ENCODE data around the gene VSTM2L.

VSTM2L gene

GRCh38 chr20:37989601-37990295 is 86.8 kb downstream of the VSTM2L start:
- WGBS (ENCODE audit: extremely low coverage, insufficient coverage, insufficient read length), result no CpG with 5 or more reads among the region's 7 CpGs
- peak in 1 of 2 donors; percentile 20 for DNase-seq
- no peak overlapping the region for H4K91ac ChIP-seq (ENCODE audit: low read depth, low read length)

GRCh38 chr20:37990571-37991151 is 87.7 kb downstream of the VSTM2L start:
- Histone ChIP-seq H4K12ac (ENCODE audit: low read depth, low read length) (no peak overlapping the region), H3K4ac (ENCODE audit: low read depth, low read length) (no peak overlapping the region), H4K91ac (ENCODE audit: low read depth, low read length) (no peak overlapping the region), H3K4me1 (ENCODE audit: control insufficient read depth in 1 of 2, insufficient read depth in 2 of 2, low read length in 2 of 2) (peaks cover 0 to 2% of the 10 kb centered on the region in 2 experiments), H3K4me3 (ENCODE audit: low read depth, low read length) (no peak overlapping the region), H3K27ac (ENCODE audit: low read depth, low read length) (no peak overlapping the region), H3K36me3 (ENCODE audit: control insufficient read depth in 1 of 2, insufficient read depth in 2 of 2, low read length in 2 of 2) (peaks cover 14 to 33% of the 10 kb centered on the region in 2 experiments), H3K79me1 (ENCODE audit: low read length) (no peaks in the 10 kb centered on the region), H3K14ac (ENCODE audit: low read length) (no peak overlapping the region), H3K4me2 (ENCODE audit: low read length) (no peak overlapping the region), H4K8ac (ENCODE audit: low read depth, low read length) (no peak overlapping the region), H3K79me2 (ENCODE audit: control insufficient read depth, insufficient read depth, low read length, poor library complexity) (no peaks in the 10 kb centered on the region), H2BK5ac (ENCODE audit: low read depth, low read length, poor library complexity) (no peak overlapping the region), H3K23ac (ENCODE audit: low read length) (no peak overlapping the region), H3K27me3 (ENCODE audit: insufficient read depth, low read length) (no peaks in the 10 kb centered on the region), H3K18ac (ENCODE audit: low read length) (no peak overlapping the region), H3K9ac (ENCODE audit: low read length) (no peak overlapping the region), H2BK12ac (ENCODE audit: low read length) (no peak overlapping the region), H2AFZ (ENCODE audit: insufficient read depth, low read length, poor library complexity) (no peak overlapping the region), H2BK120ac (ENCODE audit: insufficient read depth, low read length, poor library complexity) (no peak overlapping the region), H2AK5ac (ENCODE audit: low read length) (no peak overlapping the region), H3K9me3 (ENCODE audit: insufficient read depth, low read depth, low read length) (no peaks in the 10 kb centered on the region)
- no CpG with 5 or more reads among the region's 10 CpGs for WGBS (ENCODE audit: extremely low coverage, insufficient coverage, insufficient read length)
- peak in 1 of 2 donors; percentile 15 for DNase-seq

More at GRCh38 chr20:37989601-37990295, 86.8 kb downstream of the VSTM2L start:
- Histone ChIP-seq H4K12ac (ENCODE audit: low read depth, low read length) (no peak overlapping the region), H3K14ac (ENCODE audit: low read length) (no peak overlapping the region), H3K9ac (ENCODE audit: low read length) (no peak overlapping the region), H3K4ac (ENCODE audit: low read depth, low read length) (no peak overlapping the region), H3K4me1 (ENCODE audit: control insufficient read depth in 1 of 2, insufficient read depth in 2 of 2, low read length in 2 of 2) (peaks cover 0 to 2% of the 10 kb centered on the region in 2 experiments), H3K79me1 (ENCODE audit: low read length) (no peaks in the 10 kb centered on the region), H3K4me2 (ENCODE audit: low read length) (no peak overlapping the region), H2BK12ac (ENCODE audit: low read length) (no peak overlapping the region), H4K8ac (ENCODE audit: low read depth, low read length) (no peak overlapping the region), H3K9me3 (ENCODE audit: insufficient read depth, low read depth, low read length) (no peaks in the 10 kb centered on the region), H3K36me3 (ENCODE audit: control insufficient read depth in 1 of 2, insufficient read depth in 2 of 2, low read length in 2 of 2) (peaks cover 12 to 26% of the 10 kb centered on the region in 2 experiments), H3K79me2 (ENCODE audit: control insufficient read depth, insufficient read depth, low read length, poor library complexity) (no peaks in the 10 kb centered on the region), H3K27ac (ENCODE audit: low read depth, low read length) (no peak overlapping the region), H2AK5ac (ENCODE audit: low read length) (no peak overlapping the region), H3K18ac (ENCODE audit: low read length) (no peak overlapping the region), H3K4me3 (ENCODE audit: low read depth, low read length) (no peak overlapping the region), H2BK120ac (ENCODE audit: insufficient read depth, low read length, poor library complexity) (no peak overlapping the region), H2AFZ (ENCODE audit: insufficient read depth, low read length, poor library complexity) (no peak overlapping the region), H2BK5ac (ENCODE audit: low read depth, low read length, poor library complexity) (no peak overlapping the region), H3K23ac (ENCODE audit: low read length) (no peak overlapping the region), H3K27me3 (ENCODE audit: insufficient read depth, low read length) (no peaks in the 10 kb centered on the region)

GRCh38 chr20:37991157-37991866 is 88.4 kb downstream of the VSTM2L start:
- no peak overlapping the region for H3K4me2 ChIP-seq (ENCODE audit: low read length)
- no peak overlapping the region for H3K14ac ChIP-seq (ENCODE audit: low read length)
- H4K12ac ChIP-seq (ENCODE audit: low read depth, low read length), result no peak overlapping the region
- no peak overlapping the region for H3K27ac ChIP-seq (ENCODE audit: low read depth, low read length)
- H3K79me1 ChIP-seq (ENCODE audit: low read length), result no peaks in the 10 kb centered on the region
- H2AK5ac ChIP-seq (ENCODE audit: low read length), result no peak overlapping the region
- H2BK12ac ChIP-seq (ENCODE audit: low read length), result no peak overlapping the region
- no peak overlapping the region for H2BK5ac ChIP-seq (ENCODE audit: low read depth, low read length, poor library complexity)
- WGBS (ENCODE audit: extremely low coverage, insufficient coverage, insufficient read length), result no CpG with 5 or more reads among the region's 4 CpGs
- peaks cover 20 to 39% of the 10 kb centered on the region in 2 experiments for H3K36me3 ChIP-seq (ENCODE audit: control insufficient read depth in 1 of 2, insufficient read depth in 2 of 2, low read length in 2 of 2)
- no peak overlapping the region for H3K4ac ChIP-seq (ENCODE audit: low read depth, low read length)
- no peak overlapping the region for H4K91ac ChIP-seq (ENCODE audit: low read depth, low read length)
- H3K79me2 ChIP-seq (ENCODE audit: control insufficient read depth, insufficient read depth, low read length, poor library complexity), result no peaks in the 10 kb centered on the region
- H3K4me3 ChIP-seq (ENCODE audit: low read depth, low read length), result no peak overlapping the region
- DNase-seq, result no peak
- no peak overlapping the region for H3K23ac ChIP-seq (ENCODE audit: low read length)
- H3K4me1 ChIP-seq (ENCODE audit: control insufficient read depth in 1 of 2, insufficient read depth in 2 of 2, low read length in 2 of 2), result peaks cover 0 to 2% of the 10 kb centered on the region in 2 experiments
- no peak overlapping the region for H2AFZ ChIP-seq (ENCODE audit: insufficient read depth, low read length, poor library complexity)
- no peak overlapping the region for H3K18ac ChIP-seq (ENCODE audit: low read length)
- no peak overlapping the region for H3K9ac ChIP-seq (ENCODE audit: low read length)
- H4K8ac ChIP-seq (ENCODE audit: low read depth, low read length), result no peak overlapping the region
- no peak overlapping the region for H2BK120ac ChIP-seq (ENCODE audit: insufficient read depth, low read length, poor library complexity)
- no peaks in the 10 kb centered on the region for H3K9me3 ChIP-seq (ENCODE audit: insufficient read depth, low read depth, low read length)
- H3K27me3 ChIP-seq (ENCODE audit: insufficient read depth, low read length), result no peaks in the 10 kb centered on the region

- Histone ChIP-seq H3K14ac (ENCODE audit: low read length) (no peak overlapping the region), H3K23ac (ENCODE audit: low read length) (no peak overlapping the region), H3K9me3 (ENCODE audit: insufficient read depth, low read depth, low read length) (no peaks in the 10 kb centered on the region), H4K91ac (ENCODE audit: low read depth, low read length) (no peak overlapping the region), H4K12ac (ENCODE audit: low read depth, low read length) (no peak overlapping the region), H2AFZ (ENCODE audit: insufficient read depth, low read length, poor library complexity) (no peak overlapping the region), H2BK5ac (ENCODE audit: low read depth, low read length, poor library complexity) (no peak overlapping the region), H3K4me1 (ENCODE audit: control insufficient read depth in 1 of 2, insufficient read depth in 2 of 2, low read length in 2 of 2) (peaks cover 0 to under 1% of the 10 kb centered on the region in 2 experiments), H3K36me3 (ENCODE audit: control insufficient read depth in 1 of 2, insufficient read depth in 2 of 2, low read length in 2 of 2) (peaks cover 23 to 42% of the 10 kb centered on the region in 2 experiments), H3K4me3 (ENCODE audit: low read depth, low read length) (no peak overlapping the region), H3K27ac (ENCODE audit: low read depth, low read length) (no peak overlapping the region), H3K27me3 (ENCODE audit: insufficient read depth, low read length) (no peaks in the 10 kb centered on the region), H2BK12ac (ENCODE audit: low read length) (no peak overlapping the region), H3K9ac (ENCODE audit: low read length) (no peak overlapping the region), H3K18ac (ENCODE audit: low read length) (no peak overlapping the region), H3K4ac (ENCODE audit: low read depth, low read length) (no peak overlapping the region), H2AK5ac (ENCODE audit: low read length) (no peak overlapping the region), H4K8ac (ENCODE audit: low read depth, low read length) (no peak overlapping the region), H3K4me2 (ENCODE audit: low read length) (no peak overlapping the region), H3K79me2 (ENCODE audit: control insufficient read depth, insufficient read depth, low read length, poor library complexity) (no peaks in the 10 kb centered on the region), H2BK120ac (ENCODE audit: insufficient read depth, low read length, poor library complexity) (no peak overlapping the region), H3K79me1 (ENCODE audit: low read length) (no peaks in the 10 kb centered on the region)
- whole genome bisulfite sequencing (ENCODE audit: extremely low coverage, insufficient coverage, insufficient read length), result no CpG with 5 or more reads among the region's 4 CpGs
- DNase-seq, result no peak
Observed at GRCh38 chr20:37991908-37992307, 89.0 kb downstream of the VSTM2L start.
